NCI-H2196 (cell line): ENCODE results near the gene NSFL1C.
A peak's percentile ranks its signal among the peaks of the same experiment; 100 is the strongest.

Experiments used
- DNase-seq: peaks from one replicate; lab custom pipeline; 2025; ENCODE audit not compliant: unreplicated experiment; lab: John Stamatoyannopoulos, UW

Gene NSFL1C

GRCh38 chr20:1486566-1486965 lies 19.9 kb upstream of the NSFL1C start:
- DNase-seq, result no peak

GRCh38 chr20:1484438-1485116 lies 17.9 kb upstream of the NSFL1C start:
- DNase-seq, result no peak

DNA sequence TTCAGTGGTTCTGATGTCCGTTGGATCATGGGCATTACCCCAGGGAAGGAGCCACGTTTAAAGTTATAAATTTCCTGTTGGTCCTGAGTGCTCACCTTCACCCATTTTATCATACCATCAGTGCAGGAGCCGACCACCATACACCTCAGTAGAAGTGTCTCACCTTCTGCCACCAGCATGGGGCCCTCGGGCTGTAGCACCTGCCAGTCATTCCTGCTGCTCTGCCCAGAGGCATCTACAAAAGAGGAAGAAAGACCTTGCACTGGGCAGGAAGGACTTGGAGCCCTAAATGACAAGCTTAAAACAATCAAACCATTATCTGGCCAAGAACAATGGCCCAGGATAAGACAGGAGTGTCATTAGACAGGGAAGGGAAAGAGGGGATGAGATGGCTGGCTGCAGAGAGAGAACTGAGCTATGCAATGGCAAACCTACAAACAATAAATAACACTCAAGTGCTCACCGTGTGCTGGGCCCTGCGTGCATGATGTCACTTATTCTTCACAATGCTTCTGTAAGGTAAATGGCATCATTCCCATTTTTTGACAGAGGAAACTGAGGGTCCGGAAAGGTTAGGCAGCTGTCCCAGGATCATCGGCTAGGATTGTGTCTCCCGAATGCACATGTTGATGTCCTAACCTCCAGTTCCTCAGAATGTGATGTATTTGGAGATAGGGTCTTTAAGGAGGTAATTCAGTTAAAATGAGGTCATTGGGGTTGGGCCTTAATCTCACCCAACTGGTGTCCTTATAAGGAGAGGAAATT lies 13.4 kb upstream of the NSFL1C start:
- DNase-seq, result no peak

GRCh38 chr20:1478566-1478965 lies 11.9 kb upstream of the NSFL1C start:
- DNase-seq, result no peak

GRCh38 chr20:1477896-1478490 lies 11.3 kb upstream of the NSFL1C start:
- no peak for DNase-seq

GRCh38 chr20:1474817-1475603 lies 8.4 kb upstream of the NSFL1C start:
- DNase-seq, result no peak

GRCh38 chr20:1474325-1474724 lies 7.7 kb upstream of the NSFL1C start:
- DNase-seq, result no peak

- DNase-seq, result no peak
Observed at GRCh38 chr20:1473246-1474220, 6.9 kb upstream of the NSFL1C start.

DNA sequence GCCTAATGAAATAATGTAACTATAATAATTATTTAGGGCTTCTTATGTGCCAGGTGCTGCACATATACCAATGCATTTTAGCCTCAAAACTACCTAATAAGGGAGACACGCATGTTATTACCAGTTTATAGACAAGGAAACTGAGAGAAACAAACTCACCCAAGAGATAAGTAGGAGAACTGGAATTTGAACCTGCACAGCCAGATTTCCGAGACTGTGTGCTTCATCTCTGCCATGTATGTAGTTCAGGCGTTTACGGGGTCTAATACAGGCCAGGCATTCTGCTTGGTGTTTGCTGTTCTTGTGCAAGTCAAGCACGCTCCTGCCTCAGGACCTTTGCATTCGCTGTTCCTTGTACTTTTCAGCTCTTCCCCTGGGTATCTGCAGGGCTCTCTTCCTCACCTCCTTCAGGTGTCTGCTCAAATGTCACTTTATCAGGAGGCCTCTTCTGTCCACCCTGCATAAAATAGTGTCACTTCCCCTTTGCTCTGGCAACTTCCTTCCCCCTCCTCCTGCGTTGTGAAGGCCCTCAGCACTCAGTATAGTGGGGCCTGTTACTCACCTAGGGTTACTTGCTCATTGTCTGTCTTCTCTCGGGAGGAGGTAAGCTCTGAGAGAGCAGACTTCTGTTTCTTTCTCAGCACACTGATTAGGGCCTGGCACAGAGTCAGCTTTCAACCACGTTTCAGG lies 6.1 kb upstream of the NSFL1C start:
- DNase-seq, result no peak

- no peak for DNase-seq
Observed at GRCh38 chr20:1471242-1471641, 4.6 kb upstream of the NSFL1C start.

DNA sequence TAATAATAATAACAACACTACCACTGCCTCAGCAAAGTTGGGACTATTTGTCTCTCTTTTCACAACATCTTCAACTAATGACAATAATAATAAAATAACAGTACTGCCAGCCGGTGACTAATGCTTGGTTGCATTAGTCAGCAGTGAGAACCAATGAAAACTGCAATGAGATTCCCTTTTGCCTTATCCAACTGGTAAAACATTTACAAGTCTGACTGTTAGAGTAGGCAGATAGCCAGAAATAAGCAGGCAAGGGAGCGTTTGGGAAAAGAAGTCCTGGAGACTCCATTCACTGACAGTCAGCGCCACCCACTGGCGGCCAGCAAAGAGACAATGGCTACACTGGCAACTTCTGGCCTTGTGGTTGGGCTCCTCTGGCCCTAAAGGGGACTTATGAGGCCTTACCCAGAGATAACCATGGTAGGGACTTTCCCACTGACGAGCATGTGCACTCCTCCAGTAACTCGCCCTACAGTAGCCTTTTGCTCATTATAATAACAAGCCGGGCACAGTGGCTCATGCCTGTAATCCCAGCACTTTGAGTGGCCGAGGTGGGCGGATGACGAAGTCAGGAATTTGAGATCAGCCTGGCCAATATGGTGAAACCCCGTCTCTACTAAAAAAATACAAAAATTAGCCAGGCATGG lies 3.4 kb upstream of the NSFL1C start:
- DNase-seq, result peak; percentile 89

DNA sequence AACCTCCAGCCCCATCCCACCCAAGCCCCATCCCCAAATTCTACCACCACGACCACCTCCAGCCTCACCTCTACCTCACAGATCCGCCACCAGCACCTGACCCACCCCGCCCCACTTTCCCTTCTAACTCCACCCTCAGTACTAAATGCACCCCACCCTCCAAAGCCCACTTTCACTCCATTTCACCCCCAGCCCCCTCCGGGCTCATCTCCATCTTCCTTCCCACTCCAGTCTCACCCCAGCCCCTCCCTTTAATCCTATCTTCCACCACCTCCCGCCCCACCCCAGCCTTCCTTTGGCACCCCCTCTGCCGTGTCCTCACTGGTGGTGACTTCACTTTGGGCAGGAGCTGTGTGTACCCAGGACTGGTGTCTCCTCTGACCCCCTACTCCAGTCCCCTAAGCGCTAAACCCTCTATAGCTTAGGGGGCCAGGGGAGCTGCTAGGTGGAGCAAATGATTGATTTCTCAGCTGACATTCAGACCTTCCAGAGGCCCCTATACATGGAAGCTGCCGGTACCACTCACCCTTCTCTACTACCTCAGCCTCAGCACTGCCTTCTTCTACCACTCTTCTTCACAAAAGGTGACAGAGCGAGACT lies 2.8 kb upstream of the NSFL1C start:
- DNase-seq, result no peak

GRCh38 chr20:1468117-1468624 lies 1.5 kb upstream of the NSFL1C start:
- DNase-seq, result no peak

DNA sequence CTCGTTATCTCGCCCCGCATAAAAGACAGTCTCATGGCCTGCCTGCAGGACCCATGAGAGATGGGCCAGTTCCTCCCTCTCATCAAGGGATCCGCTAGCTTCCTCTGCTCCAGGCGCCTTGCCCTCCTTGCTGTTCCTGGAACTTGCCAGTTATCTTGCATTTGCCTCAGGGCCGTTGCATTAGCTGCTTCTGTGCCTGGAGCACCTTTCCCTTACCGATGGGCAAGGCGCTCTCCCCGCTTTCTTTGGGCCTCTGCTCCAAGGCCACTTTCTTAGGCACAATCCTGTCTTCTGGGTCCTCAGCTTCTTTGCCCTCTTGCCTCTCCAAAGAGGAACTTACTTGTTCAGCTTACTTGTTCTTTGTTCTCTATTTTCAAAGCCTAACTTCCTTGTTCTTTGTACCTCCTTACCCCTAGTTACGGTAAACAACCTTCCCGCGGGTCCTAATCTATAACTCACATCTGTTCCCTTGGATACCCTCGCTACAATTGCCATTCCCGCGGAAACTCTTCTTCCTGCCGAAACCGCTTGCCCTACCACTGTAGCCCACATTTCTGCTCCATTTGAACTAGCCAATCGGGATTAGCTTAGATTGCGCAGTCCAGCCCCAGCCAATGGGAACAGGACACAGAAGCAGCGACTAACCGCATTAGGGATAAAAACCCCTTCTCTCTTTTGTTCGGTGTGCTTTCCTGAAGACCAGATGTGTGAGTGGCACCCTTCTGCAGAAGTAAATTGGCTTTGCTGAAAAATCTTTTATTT lies 887 bp upstream of the NSFL1C start:
- DNase-seq, result no peak

GRCh38 chr20:1467082-1467354 lies 369 bp upstream of the NSFL1C start:
- DNase-seq, result no peak

DNA sequence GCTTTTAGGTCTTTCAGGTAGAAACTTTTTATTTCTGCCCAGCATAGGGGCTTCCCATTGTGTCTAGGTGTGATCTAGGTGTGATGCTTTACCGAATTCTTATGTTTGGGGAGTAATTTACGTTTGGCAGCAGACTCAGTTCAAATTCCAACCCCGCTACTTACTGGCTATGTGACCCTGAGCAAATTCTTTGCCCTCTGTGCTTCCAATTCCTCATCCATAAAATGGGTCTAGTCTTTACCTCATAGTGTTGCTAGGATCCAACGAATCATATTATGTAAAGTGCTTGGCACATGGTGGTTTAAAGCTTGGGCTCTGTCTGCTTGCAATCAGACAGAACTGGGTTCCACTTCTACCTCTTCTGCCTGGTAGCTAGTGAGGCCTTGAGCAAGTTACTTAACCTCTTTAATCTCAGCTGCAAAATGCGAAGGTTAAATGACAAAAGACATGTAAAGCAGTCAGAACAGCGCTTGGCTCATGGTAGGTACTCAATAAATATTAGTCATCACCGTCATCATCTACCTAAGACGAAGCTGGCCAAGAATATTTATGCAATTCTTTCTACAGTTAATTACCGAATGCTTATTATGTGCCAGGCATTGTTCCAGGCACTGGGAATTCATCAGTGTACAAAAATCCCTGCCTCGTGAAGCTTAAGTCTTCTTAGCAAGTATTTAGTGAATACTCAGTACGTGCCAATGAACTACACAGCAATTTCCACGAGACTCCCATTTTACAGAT lies 1.0 kb downstream of the NSFL1C start:
- no peak for DNase-seq

DNA sequence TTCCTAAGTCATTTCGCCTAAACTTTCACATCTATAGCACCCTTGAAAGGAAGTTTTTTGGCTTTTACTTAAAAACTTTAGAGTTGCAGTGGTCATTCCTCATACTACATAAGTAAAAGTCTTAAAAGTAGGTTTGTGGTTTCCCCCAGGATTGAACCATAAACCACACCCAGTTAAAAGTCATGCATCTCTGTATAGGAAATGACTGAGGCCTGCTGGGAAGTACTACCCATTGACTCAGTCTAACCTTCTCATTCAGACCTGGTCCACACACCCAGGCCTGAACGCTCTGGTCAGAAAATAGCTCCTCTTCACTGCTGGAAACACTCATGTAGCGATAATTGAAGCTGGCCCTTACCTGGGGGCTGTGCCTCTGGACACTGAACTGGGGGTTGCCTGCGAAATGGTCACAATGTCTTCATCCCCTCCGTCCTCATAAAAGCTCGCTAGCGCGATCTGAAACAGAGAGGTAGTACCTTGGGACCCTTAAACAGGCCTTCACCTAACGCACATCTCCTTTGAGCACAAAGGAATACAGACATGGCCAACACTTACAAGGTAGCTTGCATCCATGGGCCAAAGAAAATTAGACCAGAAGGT lies 2.6 kb downstream of the NSFL1C start:
- no peak for DNase-seq
